PC-3 (cell line): ENCODE data around the gene CDKL2.

ENCODE experiments used
- EZH2 ChIP-seq: fragments of 300-600 bp; sonication (generic); IDR thresholded peaks from one replicate; pipeline ENCODE4 v1.6.1; 2017; ENCODE audit warnings: antibody characterized with exemption, mild to moderate bottlenecking, low read length; ENCODE audit not compliant: unreplicated experiment
- EZH2phosphoT487 ChIP-seq: fragments of 300-600 bp; sonication (generic); IDR thresholded peaks from 2 replicates; pipeline ENCODE4 v1.6.1; 2018; ENCODE audit warnings: mild to moderate bottlenecking, antibody characterized with exemption, low read length, borderline replicate concordance
- TF ChIP-seq, protein P1 (sequence below): fragments of 300-600 bp; sonication (generic); conservative IDR thresholded peaks from 2 replicates; pipeline ENCODE4 v1.5.1; 2017; ENCODE audit warnings: antibody characterized with exemption, low read depth, mild to moderate bottlenecking, low read length

DNA sequence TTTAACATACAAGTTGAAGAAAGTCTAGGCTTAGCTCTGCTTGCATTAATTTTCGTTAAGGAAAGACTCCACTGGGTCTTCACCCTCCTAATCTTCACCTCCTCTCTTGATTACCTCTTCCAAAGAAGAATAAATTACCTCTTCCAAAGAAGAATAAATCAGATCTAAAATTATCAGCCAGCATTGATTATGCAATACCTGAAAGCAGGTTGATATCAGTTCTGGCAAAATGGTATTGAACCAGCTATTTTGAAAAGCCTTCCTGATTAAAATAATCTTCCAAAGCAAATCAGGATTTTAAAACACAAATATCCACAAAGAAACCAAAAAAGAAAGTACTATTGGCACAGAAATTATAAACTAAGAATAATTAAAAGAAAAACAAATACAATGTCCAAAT is 36.9 kb downstream of the CDKL2 start:
- TF ChIP-seq, protein P1, sequence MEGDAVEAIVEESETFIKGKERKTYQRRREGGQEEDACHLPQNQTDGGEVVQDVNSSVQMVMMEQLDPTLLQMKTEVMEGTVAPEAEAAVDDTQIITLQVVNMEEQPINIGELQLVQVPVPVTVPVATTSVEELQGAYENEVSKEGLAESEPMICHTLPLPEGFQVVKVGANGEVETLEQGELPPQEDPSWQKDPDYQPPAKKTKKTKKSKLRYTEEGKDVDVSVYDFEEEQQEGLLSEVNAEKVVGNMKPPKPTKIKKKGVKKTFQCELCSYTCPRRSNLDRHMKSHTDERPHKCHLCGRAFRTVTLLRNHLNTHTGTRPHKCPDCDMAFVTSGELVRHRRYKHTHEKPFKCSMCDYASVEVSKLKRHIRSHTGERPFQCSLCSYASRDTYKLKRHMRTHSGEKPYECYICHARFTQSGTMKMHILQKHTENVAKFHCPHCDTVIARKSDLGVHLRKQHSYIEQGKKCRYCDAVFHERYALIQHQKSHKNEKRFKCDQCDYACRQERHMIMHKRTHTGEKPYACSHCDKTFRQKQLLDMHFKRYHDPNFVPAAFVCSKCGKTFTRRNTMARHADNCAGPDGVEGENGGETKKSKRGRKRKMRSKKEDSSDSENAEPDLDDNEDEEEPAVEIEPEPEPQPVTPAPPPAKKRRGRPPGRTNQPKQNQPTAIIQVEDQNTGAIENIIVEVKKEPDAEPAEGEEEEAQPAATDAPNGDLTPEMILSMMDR: no peak
- TF ChIP-seq EZH2phosphoT487: no peak
- no peak for TF ChIP-seq EZH2
